Islet precursor cell (in vitro differentiated cells): ENCODE data around the gene ACSL3.
"Not testable (repeated sequence)": the region's sequence is repeated elsewhere in the genome, so short reads cannot be mapped to it uniquely, and the experiment has no call there.

Experiments
- DNase-seq: peaks from one replicate; pipeline ENCODE4 v3.0.0-alpha.2; 2018

ACSL3 gene

GRCh38 chr2:222982010-222982908 lies 121.4 kb downstream of the ACSL3 start:
- DNase-seq: peak; percentile 75

- no peak for DNase-seq
These were observed 122.1 kb downstream of the ACSL3 start for GRCh38 chr2:222982909-222983265.

GRCh38 chr2:222984908-222985307 lies 124.1 kb downstream of the ACSL3 start:
- DNase-seq: no peak

GRCh38 chr2:222989431-222989830 lies 128.6 kb downstream of the ACSL3 start:
- DNase-seq: no peak

- not testable (repeated sequence) for DNase-seq
These were observed 129.4 kb downstream of the ACSL3 start for GRCh38 chr2:222990206-222990605.

- no peak for DNase-seq
These were observed 131.3 kb downstream of the ACSL3 start for GRCh38 chr2:222992137-222992536.
